ENCODE measurements around the gene UGT1A8.

DNA sequence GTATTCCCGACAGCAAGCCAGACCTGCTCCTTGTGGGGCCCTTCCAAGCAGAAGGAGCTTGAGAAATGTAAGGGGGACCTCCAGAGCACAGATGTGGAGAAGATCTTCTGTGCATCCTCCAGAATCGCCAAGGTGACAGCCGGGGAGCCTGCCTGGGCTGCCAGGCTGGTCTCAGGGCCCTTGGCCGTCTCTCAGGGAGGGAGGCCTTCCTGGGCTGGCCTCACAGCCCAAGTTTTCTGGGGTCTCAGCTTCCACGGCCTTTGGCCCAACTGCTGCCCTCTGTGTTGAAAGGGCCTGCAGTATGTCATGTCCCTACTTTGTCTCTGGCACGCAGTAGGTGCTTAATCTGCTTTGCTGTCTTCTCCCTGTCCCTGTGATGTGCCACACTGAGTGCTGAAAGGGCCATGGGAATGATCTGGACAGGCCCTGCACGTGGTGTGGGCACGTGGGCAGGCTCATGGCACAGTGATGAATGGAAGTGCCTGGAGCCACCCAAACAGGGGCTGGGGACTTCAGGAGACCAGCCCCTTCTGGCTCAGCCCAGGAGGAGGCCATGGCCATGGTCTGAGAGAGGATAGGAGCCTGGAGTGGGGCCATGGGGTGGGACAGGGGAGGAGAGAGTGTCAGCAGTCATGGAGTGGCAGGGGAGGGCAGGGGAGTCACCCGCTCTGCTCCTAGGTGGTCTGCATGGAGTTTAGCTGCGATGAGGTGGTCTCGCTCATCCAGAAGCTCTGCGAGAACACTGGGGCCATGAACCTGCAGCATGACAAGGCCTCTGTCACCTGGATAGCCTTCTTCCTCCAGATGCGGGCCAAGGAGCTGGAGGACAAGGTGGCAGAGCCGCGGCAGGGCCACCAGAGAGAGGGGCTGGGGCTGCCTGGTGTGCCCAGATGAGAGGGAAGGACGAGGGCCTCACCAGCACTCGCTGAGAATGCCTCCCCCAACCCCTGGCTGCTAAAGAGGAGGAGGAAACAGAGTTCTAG lies 201.5 kb downstream of the UGT1A8 start:
- TF ChIP-seq, protein P1, sequence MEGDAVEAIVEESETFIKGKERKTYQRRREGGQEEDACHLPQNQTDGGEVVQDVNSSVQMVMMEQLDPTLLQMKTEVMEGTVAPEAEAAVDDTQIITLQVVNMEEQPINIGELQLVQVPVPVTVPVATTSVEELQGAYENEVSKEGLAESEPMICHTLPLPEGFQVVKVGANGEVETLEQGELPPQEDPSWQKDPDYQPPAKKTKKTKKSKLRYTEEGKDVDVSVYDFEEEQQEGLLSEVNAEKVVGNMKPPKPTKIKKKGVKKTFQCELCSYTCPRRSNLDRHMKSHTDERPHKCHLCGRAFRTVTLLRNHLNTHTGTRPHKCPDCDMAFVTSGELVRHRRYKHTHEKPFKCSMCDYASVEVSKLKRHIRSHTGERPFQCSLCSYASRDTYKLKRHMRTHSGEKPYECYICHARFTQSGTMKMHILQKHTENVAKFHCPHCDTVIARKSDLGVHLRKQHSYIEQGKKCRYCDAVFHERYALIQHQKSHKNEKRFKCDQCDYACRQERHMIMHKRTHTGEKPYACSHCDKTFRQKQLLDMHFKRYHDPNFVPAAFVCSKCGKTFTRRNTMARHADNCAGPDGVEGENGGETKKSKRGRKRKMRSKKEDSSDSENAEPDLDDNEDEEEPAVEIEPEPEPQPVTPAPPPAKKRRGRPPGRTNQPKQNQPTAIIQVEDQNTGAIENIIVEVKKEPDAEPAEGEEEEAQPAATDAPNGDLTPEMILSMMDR (conservative IDR thresholded peaks at IDR 0.05; ENCODE audit: low read depth in 2 of 2), result no peak
- no peak for TF ChIP-seq EZH2 (IDR thresholded peaks at IDR 0.05; ENCODE audit: low read depth, unreplicated experiment)
- TF ChIP-seq, protein P2, sequence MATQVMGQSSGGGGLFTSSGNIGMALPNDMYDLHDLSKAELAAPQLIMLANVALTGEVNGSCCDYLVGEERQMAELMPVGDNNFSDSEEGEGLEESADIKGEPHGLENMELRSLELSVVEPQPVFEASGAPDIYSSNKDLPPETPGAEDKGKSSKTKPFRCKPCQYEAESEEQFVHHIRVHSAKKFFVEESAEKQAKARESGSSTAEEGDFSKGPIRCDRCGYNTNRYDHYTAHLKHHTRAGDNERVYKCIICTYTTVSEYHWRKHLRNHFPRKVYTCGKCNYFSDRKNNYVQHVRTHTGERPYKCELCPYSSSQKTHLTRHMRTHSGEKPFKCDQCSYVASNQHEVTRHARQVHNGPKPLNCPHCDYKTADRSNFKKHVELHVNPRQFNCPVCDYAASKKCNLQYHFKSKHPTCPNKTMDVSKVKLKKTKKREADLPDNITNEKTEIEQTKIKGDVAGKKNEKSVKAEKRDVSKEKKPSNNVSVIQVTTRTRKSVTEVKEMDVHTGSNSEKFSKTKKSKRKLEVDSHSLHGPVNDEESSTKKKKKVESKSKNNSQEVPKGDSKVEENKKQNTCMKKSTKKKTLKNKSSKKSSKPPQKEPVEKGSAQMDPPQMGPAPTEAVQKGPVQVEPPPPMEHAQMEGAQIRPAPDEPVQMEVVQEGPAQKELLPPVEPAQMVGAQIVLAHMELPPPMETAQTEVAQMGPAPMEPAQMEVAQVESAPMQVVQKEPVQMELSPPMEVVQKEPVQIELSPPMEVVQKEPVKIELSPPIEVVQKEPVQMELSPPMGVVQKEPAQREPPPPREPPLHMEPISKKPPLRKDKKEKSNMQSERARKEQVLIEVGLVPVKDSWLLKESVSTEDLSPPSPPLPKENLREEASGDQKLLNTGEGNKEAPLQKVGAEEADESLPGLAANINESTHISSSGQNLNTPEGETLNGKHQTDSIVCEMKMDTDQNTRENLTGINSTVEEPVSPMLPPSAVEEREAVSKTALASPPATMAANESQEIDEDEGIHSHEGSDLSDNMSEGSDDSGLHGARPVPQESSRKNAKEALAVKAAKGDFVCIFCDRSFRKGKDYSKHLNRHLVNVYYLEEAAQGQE (IDR thresholded peaks at IDR 0.05; ENCODE audit: unreplicated experiment), result no peak
- TF ChIP-seq POLR2AphosphoS5 (IDR thresholded peaks at IDR 0.05; ENCODE audit: low read depth), result no peak
- TF ChIP-seq EZH2phosphoT487 (IDR thresholded peaks at IDR 0.05; ENCODE audit: unreplicated experiment), result no peak
- TF ChIP-seq CREB1 (CRISPR knock-in tag; IDR thresholded peaks at IDR 0.05; ENCODE audit: low read depth), result no peak
- no peak for TF ChIP-seq NANOG (IDR thresholded peaks at IDR 0.05; ENCODE audit: borderline replicate concordance)
- no peak for TF ChIP-seq ZNF114 (CRISPR knock-in tag; IDR thresholded peaks at IDR 0.05)
- TF ChIP-seq JUNB (IDR thresholded peaks at IDR 0.05; ENCODE audit: unreplicated experiment), result no peak
- TF ChIP-seq, protein P3, sequence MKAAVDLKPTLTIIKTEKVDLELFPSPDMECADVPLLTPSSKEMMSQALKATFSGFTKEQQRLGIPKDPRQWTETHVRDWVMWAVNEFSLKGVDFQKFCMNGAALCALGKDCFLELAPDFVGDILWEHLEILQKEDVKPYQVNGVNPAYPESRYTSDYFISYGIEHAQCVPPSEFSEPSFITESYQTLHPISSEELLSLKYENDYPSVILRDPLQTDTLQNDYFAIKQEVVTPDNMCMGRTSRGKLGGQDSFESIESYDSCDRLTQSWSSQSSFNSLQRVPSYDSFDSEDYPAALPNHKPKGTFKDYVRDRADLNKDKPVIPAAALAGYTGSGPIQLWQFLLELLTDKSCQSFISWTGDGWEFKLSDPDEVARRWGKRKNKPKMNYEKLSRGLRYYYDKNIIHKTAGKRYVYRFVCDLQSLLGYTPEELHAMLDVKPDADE (IDR thresholded peaks at IDR 0.05), result no peak
- no peak for TF ChIP-seq STAT1 (IDR thresholded peaks at IDR 0.05; ENCODE audit: unreplicated experiment)
- TF ChIP-seq, protein P4, sequence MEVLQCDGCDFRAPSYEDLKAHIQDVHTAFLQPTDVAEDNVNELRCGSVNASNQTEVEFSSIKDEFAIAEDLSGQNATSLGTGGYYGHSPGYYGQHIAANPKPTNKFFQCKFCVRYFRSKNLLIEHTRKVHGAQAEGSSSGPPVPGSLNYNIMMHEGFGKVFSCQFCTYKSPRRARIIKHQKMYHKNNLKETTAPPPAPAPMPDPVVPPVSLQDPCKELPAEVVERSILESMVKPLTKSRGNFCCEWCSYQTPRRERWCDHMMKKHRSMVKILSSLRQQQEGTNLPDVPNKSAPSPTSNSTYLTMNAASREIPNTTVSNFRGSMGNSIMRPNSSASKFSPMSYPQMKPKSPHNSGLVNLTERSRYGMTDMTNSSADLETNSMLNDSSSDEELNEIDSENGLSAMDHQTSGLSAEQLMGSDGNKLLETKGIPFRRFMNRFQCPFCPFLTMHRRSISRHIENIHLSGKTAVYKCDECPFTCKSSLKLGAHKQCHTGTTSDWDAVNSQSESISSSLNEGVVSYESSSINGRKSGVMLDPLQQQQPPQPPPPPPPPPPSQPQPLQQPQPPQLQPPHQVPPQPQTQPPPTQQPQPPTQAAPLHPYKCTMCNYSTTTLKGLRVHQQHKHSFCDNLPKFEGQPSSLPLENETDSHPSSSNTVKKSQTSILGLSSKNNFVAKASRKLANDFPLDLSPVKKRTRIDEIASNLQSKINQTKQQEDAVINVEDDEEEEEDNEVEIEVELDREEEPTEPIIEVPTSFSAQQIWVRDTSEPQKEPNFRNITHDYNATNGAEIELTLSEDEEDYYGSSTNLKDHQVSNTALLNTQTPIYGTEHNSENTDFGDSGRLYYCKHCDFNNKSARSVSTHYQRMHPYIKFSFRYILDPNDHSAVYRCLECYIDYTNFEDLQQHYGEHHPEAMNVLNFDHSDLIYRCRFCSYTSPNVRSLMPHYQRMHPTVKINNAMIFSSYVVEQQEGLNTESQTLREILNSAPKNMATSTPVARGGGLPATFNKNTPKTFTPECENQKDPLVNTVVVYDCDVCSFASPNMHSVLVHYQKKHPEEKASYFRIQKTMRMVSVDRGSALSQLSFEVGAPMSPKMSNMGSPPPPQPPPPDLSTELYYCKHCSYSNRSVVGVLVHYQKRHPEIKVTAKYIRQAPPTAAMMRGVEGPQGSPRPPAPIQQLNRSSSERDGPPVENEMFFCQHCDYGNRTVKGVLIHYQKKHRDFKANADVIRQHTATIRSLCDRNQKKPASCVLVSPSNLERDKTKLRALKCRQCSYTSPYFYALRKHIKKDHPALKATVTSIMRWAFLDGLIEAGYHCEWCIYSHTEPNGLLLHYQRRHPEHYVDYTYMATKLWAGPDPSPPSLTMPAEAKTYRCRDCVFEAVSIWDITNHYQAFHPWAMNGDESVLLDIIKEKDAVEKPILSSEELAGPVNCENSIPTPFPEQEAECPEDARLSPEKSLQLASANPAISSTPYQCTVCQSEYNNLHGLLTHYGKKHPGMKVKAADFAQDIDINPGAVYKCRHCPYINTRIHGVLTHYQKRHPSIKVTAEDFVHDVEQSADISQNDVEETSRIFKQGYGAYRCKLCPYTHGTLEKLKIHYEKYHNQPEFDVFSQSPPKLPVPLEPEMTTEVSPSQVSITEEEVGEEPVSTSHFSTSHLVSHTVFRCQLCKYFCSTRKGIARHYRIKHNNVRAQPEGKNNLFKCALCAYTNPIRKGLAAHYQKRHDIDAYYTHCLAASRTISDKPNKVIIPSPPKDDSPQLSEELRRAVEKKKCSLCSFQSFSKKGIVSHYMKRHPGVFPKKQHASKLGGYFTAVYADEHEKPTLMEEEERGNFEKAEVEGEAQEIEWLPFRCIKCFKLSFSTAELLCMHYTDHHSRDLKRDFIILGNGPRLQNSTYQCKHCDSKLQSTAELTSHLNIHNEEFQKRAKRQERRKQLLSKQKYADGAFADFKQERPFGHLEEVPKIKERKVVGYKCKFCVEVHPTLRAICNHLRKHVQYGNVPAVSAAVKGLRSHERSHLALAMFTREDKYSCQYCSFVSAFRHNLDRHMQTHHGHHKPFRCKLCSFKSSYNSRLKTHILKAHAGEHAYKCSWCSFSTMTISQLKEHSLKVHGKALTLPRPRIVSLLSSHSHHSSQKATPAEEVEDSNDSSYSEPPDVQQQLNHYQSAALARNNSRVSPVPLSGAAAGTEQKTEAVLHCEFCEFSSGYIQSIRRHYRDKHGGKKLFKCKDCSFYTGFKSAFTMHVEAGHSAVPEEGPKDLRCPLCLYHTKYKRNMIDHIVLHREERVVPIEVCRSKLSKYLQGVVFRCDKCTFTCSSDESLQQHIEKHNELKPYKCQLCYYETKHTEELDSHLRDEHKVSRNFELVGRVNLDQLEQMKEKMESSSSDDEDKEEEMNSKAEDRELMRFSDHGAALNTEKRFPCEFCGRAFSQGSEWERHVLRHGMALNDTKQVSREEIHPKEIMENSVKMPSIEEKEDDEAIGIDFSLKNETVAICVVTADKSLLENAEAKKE (CRISPR knock-in tag; IDR thresholded peaks at IDR 0.05), result no peak
